Esophagus squamous epithelium (tissue), 5 donors: ENCODE measurements around the gene KRTAP19-4. TPM values are rescaled to one million over a fixed set of nuclear protein-coding genes. Genes with fewer than 3 reads are reported as not detected.

ENCODE experiments used
- DNase-seq: peaks from one replicate; lab custom pipeline; 2025; lab: John Stamatoyannopoulos, UW
- H3K27ac ChIP-seq, 4 donors: fragments of 200-600 bp; sonication (generic); one replicate each; pipeline ENCODE4 v1.5.1; 2016 to 2019; ENCODE audit warnings: mild to moderate bottlenecking in 1 of 4
- H3K27me3 ChIP-seq, 4 donors: fragments of 200-600 bp; sonication (generic); 1 replicate in 3 of 4; 2 replicates in 1 of 4; pipeline versions ENCODE4 v1.5.1 to v1.6.0; 2017 to 2021; ENCODE audit warnings: antibody characterized with exemption in 1 of 4
- H3K36me3 ChIP-seq, 3 donors: fragments of 200-600 bp; sonication (generic); one replicate each; pipeline ENCODE4 v1.5.1; 2016 to 2019
- H3K4me1 ChIP-seq, 3 donors: fragments of 200-600 bp; sonication (generic); one replicate each; pipeline ENCODE4 v1.5.1; 2017 to 2019
- H3K4me3 ChIP-seq, 4 donors: fragments of 200-600 bp; sonication (generic); 1 replicate in 3 of 4; 2 replicates in 1 of 4; pipeline ENCODE4 v1.5.1; 2016 to 2019; ENCODE audit warnings: mild to moderate bottlenecking in 2 of 4, moderate library complexity in 1 of 4
- H3K9me3 ChIP-seq, 3 donors: fragments of 200-600 bp; sonication (generic); one replicate each; pipeline ENCODE4 v1.5.1; 2016 to 2019
- POLR2A ChIP-seq, 4 donors: fragments of 450-650 bp; IDR thresholded peaks; one replicate each; pipeline ENCODE4 v1.6.1; 2017; ENCODE audit warnings: antibody characterized with exemption in 4 of 4, mild to moderate bottlenecking in 4 of 4, moderate library complexity in 3 of 4
- WGBS, 2 donors: methylation state at CpG; one replicate each; pipeline ENCODE4 v1.1.5; 2018; 5-methylcytosine and 5-hydroxymethylcytosine counted together
- intact Hi-C: fragments of 100-400 bp; cut with DNase I; formaldehyde crosslinking; loops from one replicate; pipeline ENCODE4 v1.15.0; 2022
- total RNA-seq, 4 donors: library from RNA; depleted of rRNA; stranded (reverse); fragments of >200 nt; gene quantifications; one replicate each; pipeline ENCODE4 v1.1.0, GENCODE V29; 2016
- TF ChIP-seq, protein P1 (sequence below), 6 experiments: fragments of 450-650 bp in 4 of 6; fragments of 200-600 bp in 2 of 6; sonication (generic) in 2 of 6; IDR thresholded peaks; one replicate each; pipeline ENCODE4 v1.5.1; 2016 to 2019; ENCODE audit warnings: antibody characterized with exemption in 6 of 6, mild to moderate bottlenecking in 4 of 6, moderate library complexity in 4 of 6
- donor health status: DM: yes; HTN: yes; CAD: no.

KRTAP19-4 gene
- total RNA-seq, 4 donors from 2014 or later: not detected

DNA sequence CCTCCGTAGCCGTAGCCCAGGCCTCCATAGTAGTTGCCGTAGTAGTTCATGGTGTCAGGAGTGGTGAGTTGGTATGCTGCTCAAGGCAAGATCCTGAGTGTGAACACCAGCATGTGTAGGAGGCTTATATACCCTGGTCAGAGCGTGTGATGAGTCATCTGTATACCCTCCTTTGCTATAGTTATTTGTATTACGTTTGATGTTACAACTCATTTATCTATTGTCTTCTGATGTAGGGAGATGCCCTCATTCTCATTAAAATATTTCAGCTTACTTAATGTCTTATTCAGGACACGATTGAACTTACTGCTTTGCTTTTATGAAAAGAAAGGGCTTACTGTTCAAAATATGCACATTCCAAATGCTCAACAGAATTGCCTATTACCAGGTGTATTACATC is 5.1 kb upstream of the KRTAP19-4 start, which contains the start of gene KRTAP19-5:
TSS of gene KRTAP19-5 (minus strand) at position 101 of the 400 bp plus-strand sequence. CDS start at position 50, 51 bp downstream.
- 61 to 62% methylated on average over 4 to 5 of the region's 6 CpGs for WGBS, 2 donors
- H3K27me3 ChIP-seq: no peaks in the 10 kb centered on the region
- no peak for TF ChIP-seq POLR2A (IDR thresholded peaks at IDR 0.05)
- H3K36me3 ChIP-seq: no peaks in the 10 kb centered on the region
- H3K27ac ChIP-seq: no peak within 1 kb of the TSS
- intact Hi-C loops: no loop called here
- H3K4me3 ChIP-seq: no peak within 1 kb of the TSS
- no peak for DNase-seq
- no peaks in the 10 kb centered on the region for H3K9me3 ChIP-seq
- H3K4me1 ChIP-seq: no peaks in the 10 kb centered on the region

DNA sequence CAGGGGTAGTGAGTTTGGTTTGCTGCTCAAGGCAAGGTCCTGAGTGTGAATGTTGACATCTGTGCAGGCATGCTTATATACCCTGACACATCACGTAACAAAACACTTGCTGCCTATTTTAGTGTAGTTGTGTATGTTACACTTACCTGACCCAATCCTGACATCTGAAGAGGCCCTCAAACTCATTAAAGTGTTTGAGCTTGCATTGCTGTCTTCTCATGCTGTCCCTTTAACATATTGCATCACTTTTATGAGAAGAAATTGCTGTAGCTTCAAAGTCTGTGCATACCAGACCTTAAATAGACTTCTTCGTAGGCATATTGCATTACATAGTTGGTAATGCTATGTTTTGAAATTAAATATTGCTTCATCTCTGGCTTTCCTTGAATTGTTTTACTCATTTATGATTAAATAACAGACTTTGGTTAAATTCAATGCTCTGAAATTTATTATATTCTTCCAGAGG is 5.0 kb downstream of the KRTAP19-4 start, which contains the start of gene KRTAP19-3:
TSS of gene KRTAP19-3 (minus strand) at position 51 of the 466 bp plus-strand sequence. CDS start 56 bp downstream, outside the sequence.
- H3K27ac ChIP-seq: no peak within 1 kb of the TSS
- H3K4me1 ChIP-seq: no peaks in the 10 kb centered on the region
- no peaks in the 10 kb centered on the region for H3K36me3 ChIP-seq
- no peak within 1 kb of the TSS for H3K4me3 ChIP-seq
- peaks cover 0 to 3% (median 0%) of the 10 kb centered on the region in 3 donors for H3K9me3 ChIP-seq
- no peak for TF ChIP-seq POLR2A (IDR thresholded peaks at IDR 0.05)
- TF ChIP-seq, protein P1, sequence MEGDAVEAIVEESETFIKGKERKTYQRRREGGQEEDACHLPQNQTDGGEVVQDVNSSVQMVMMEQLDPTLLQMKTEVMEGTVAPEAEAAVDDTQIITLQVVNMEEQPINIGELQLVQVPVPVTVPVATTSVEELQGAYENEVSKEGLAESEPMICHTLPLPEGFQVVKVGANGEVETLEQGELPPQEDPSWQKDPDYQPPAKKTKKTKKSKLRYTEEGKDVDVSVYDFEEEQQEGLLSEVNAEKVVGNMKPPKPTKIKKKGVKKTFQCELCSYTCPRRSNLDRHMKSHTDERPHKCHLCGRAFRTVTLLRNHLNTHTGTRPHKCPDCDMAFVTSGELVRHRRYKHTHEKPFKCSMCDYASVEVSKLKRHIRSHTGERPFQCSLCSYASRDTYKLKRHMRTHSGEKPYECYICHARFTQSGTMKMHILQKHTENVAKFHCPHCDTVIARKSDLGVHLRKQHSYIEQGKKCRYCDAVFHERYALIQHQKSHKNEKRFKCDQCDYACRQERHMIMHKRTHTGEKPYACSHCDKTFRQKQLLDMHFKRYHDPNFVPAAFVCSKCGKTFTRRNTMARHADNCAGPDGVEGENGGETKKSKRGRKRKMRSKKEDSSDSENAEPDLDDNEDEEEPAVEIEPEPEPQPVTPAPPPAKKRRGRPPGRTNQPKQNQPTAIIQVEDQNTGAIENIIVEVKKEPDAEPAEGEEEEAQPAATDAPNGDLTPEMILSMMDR (IDR thresholded peaks at IDR 0.05): no peak
- WGBS, 2 donors: 80 to 84% methylated on average over 2 of the region's 2 CpGs
- no peaks in the 10 kb centered on the region for H3K27me3 ChIP-seq
- intact Hi-C loops: no loop called here
- no peak for DNase-seq

DNA sequence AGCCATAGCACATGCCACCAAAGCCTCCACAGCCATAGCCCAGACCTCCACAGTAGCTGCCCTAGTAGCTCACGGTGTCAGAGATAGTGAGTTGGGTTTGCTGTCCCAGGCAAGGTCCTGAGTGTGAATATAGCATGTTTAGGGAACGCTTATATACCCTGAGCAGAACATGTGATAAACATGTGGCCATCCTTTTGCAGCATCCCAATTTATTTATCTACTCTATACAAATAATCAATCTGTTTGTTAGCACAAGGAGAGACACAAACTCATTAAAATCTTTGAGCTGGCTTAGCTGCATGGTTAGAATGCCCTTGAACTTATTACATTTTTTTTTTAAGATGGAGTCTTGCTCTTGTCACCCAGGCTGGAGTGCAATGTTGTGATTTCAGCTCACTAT is 9.6 kb downstream of the KRTAP19-4 start, which contains the start of gene KRTAP19-2:
TSS of gene KRTAP19-2 (minus strand) at position 101 of the 400 bp plus-strand sequence. CDS start at position 13, 88 bp downstream.
- intact Hi-C loops: no loop called here

DNA sequence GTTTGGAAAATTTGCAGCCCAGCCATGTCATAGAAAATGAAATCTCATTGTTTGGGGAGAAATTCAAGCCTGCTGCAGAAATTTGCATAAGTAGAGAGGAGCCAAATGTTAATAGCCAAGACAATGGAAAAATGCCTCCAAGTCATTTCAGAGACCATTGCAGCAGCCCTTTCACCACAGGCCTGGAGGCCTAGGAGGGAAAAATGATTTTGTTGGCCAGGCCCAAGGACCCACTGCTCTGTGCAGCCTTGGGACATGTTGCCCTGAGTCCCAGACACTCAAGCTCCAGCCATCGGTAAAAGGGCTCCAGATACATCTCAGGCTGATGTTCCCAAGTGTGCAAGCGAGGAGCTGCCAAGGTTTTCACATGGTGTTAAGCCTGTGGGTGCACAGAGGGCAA is 10.8 kb downstream of the KRTAP19-4 start:
- H3K27ac ChIP-seq: no peak overlapping the region
- H3K4me3 ChIP-seq: no peak overlapping the region
- TF ChIP-seq POLR2A (IDR thresholded peaks at IDR 0.05): no peak
- TF ChIP-seq, protein P1 (IDR thresholded peaks at IDR 0.05): no peak
- no peaks in the 10 kb centered on the region for H3K36me3 ChIP-seq
- no peaks in the 10 kb centered on the region for H3K4me1 ChIP-seq
- no peak for DNase-seq
- no peaks in the 10 kb centered on the region for H3K27me3 ChIP-seq
- H3K9me3 ChIP-seq: peaks cover 0 to 11% (median 8%) of the 10 kb centered on the region in 3 donors
- intact Hi-C loops: no loop called here
- 53% methylated on average over 2 of the region's 2 CpGs; no CpG with 5 or more reads in 1 of the 2 donors for WGBS, 2 donors

More for the DNA sequence above, 9.6 kb downstream of the KRTAP19-4 start, which contains the start of gene KRTAP19-2:
- WGBS, 2 donors: 71 to 100% methylated on average over 1 to 2 of the region's 2 CpGs
- no peaks in the 10 kb centered on the region for H3K36me3 ChIP-seq
- no peak for DNase-seq
- no peak within 1 kb of the TSS for H3K27ac ChIP-seq
- TF ChIP-seq, protein P1 (IDR thresholded peaks at IDR 0.05): no peak
- no peak for TF ChIP-seq POLR2A (IDR thresholded peaks at IDR 0.05)
- no peak within 1 kb of the TSS for H3K4me3 ChIP-seq
- peaks cover 0 to 11% (median 8%) of the 10 kb centered on the region in 3 donors for H3K9me3 ChIP-seq
- H3K4me1 ChIP-seq: no peaks in the 10 kb centered on the region
- no peaks in the 10 kb centered on the region for H3K27me3 ChIP-seq

DNA sequence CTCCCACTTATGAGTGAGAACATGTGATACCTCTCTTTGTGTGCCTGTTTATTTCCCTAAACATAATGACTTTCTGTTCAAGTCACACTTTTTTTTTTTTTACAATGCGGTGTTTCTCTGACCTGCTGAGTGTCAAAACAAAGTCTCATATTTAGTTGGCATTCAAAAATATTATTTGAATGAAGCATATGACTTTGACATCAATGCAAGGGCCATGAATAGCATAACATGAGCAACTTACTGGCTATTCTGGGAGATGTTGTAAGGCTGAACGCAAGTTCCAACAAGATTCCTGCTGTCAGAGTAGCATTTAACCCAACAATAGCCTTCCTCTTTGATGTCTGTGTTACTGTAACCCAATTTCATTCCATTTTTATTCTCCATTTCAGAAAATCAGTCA is 14.8 kb downstream of the KRTAP19-4 start:
- TF ChIP-seq, protein P1 (IDR thresholded peaks at IDR 0.05): no peak
- no peak for TF ChIP-seq POLR2A (IDR thresholded peaks at IDR 0.05)
- Histone ChIP-seq H3K36me3 (no peaks in the 10 kb centered on the region), H3K27ac (no peak overlapping the region), H3K27me3 (no peaks in the 10 kb centered on the region), H3K4me1 (no peaks in the 10 kb centered on the region), H3K9me3 (peaks cover 0 to 10% (median 8%) of the 10 kb centered on the region in 3 donors), H3K4me3 (no peak overlapping the region)
- DNase-seq: no peak
- intact Hi-C loops: no loop called here
- WGBS, 2 donors: 38 to 39% methylated on average over 2 of the region's 2 CpGs
